GM19025 (cell line): ENCODE results near the gene BST1.
A peak's percentile ranks its signal among the peaks of the same experiment; 100 is the strongest.
"Not testable (repeated sequence)": the region's sequence is repeated elsewhere in the genome, so short reads cannot be mapped to it uniquely, and the experiment has no call there.

Source experiments
- ATAC-seq: cut with Tn5 transposase; IDR thresholded peaks from one replicate; pipeline ENCODE4 v1.9.1; 2021; ENCODE audit warnings: mild to moderate bottlenecking, low read depth, moderate library complexity; ENCODE audit not compliant: unreplicated experiment

BST1 gene

DNA sequence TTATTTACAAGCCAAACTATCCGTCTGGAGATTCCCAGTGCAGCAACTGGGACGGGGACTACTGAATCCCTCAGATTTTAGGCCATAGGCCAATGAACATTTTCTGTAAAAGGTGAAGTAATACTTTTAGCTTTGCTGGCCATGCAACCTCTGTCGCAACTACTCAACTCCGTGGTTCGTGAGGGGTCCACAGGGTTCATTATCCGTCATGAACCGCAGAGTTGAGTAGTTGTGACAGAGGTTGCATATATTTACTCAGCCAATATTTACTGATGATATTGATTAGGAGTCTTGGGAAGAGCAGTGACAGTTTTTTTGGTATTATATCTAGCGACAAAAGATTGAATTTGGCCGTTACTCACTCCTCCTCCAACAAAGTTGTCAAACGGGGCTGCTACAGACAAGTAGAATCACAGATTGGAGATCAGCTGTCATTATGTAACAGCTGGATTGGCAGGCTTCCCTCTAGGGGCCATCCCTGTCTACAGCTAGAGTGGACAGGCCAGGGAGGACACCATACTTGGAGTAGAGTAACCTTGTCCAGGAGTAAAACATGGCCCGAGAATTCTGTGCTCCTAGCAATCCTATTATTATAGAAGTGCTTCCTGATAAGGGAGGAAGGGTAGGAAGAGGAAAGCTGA lies 38.0 kb downstream of the BST1 start:
- no peak for ATAC-seq

DNA sequence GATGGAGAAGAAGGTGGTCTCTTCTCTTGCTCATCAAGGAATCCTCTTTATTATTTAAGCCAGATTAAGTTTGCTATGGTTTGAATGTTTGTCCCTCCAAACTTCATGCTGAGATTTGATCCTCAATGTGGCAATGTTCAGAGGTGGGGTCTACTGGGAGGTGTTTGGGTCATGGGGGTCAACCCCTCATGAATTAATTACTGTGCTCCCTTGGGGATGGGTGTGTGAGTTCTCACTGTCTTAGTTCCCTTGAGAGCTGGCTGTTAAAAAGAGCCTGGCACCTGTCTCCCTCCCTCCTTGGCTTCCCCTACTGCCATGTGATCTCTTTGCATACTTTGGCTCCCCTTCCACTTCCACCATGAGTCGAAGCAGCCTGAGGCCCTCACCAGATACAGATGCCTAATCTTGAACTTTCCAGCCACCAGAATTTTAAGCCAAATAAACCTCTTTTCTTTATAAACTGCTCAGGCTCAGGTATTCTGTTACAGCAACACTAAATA lies 39.3 kb downstream of the BST1 start:
- ATAC-seq = no peak

DNA sequence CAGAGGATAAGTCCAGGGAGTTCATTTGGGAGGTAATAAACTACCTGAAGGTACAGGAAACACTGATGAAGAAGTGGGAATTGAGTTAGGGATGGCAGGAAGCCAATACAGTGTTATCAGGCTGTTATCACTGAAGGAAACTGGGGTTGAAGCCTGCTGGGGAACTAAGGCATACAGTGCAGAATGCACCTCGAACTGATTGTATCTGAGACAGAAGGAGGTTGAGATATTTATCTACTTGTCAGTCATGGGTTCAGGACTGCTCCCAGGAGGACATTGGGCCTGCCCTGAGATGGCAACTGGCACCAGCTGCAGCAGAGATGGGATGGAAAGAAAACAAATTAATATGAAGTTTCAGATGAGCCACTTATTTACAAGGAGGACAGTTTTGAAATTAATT lies 39.8 kb downstream of the BST1 start:
- no peak for ATAC-seq

DNA sequence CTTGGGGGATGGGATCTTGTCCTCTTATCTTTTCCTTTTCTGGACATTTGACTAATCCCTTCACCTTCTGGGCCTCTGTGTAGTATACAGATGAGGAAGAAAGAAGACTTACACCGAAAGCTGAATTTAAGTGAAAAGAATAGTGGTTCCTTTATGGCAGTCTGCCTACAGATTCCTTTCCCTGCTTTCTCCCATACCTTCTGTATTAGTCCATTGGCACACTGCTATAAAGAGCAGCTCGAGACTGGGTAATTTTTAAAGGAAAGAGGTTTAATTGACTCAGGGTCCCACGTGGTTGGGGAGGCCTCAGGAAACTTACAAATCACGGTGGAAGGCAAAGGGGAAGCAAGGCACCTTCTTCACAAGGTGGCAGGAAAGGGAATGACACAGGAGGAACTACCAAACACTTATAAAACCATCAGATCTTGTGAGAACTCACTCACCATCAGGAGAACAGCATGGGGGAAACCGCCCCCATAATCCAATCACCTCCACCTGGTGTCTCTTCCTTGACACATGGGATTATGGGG lies 41.2 kb downstream of the BST1 start:
- no peak for ATAC-seq

DNA sequence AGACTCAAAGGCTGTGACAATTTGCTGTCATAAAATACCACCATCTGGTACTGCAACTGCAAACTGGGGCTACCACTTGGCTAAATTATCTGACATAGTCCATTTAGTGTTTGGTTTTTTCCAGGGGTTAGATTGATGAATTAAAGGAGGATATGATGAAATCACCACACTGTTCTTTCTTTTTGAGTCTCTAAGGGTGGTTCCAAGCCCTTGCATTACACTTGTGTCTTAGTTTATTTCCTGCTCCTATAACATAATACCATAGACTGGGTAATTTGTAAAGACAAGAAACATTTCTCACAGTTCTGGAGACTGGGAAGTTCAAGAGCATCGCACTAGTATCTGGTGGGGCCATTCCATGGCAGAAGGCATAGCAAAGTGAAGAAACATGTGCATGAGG lies 43.2 kb downstream of the BST1 start:
- ATAC-seq = no peak

DNA sequence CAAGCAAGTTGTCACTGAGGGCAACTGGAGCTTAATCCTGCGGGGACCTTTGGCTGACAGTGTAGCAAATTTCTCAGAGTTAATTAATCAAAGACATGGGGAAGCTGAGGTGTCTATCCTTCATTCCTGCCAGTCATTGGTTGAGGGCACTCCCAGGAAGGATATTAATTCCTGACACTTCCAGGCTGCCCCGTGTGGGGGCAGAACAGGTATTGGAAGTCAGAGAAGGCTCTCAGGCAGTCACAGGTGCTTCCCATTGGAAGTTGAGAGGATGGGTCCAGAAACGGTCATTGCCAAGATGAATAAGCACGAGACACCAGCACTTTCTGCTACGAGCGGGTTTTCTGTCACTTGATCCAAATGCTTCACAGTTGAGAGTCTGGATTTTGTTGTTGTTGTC lies 46.1 kb downstream of the BST1 start:
- no peak for ATAC-seq

DNA sequence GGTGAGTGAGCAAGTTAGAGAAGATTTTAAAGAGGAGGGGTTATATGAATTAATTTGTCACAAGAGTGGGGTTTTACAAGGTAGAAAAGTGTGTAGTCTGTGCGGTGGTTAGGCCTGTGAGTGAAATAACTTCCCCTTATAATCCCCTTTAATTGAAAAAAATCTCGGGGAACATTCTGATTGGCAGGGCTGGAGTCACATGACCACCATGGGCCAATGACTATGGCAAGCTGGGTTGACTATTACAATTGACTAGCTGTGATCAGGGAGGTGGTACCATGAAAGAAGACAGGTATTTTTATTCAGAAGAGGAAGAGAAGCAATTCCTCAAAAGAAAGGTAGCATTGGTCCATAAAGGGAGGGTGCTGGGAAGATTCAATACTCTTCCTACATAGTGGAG lies 48.3 kb downstream of the BST1 start:
- no peak for ATAC-seq

DNA sequence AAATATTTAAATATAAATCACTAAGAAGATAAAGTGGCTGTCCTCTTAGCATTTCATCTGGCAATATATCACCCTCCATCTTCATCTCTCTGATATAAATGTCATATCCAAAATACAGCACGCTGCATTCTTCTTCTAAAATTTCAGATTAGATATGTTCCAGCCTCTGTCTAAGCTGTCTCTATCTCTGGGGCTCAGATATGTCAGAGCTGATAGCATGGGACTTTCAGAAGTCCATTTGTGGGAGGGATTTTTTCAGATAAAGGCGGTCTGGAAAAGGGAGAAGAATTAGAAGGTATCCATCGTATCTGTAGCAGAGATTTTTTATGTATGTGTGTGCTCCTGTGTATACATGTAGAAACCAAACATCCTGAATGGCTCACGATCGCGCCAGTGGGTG lies 50.2 kb downstream of the BST1 start:
- ATAC-seq = no peak

DNA sequence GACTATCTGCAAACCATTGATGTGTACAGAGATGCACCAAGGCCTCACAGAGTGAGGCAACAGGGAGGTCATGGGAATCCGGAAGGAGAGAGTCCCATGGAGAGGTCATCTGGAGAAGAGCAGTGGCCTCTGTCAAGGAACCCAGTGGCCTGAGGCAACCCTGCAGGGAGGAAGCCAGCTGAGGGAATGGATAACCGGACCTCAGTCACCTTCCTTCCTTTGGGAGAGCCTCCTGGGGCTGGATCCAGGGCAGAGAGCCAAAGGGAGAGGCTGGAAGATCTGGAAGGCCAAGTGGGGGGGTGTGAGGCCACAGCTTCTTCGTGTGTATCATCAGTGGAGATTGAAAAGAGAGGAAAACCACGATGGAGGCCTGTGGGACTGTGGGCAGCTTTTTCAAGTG lies 50.9 kb downstream of the BST1 start:
- no peak for ATAC-seq

DNA sequence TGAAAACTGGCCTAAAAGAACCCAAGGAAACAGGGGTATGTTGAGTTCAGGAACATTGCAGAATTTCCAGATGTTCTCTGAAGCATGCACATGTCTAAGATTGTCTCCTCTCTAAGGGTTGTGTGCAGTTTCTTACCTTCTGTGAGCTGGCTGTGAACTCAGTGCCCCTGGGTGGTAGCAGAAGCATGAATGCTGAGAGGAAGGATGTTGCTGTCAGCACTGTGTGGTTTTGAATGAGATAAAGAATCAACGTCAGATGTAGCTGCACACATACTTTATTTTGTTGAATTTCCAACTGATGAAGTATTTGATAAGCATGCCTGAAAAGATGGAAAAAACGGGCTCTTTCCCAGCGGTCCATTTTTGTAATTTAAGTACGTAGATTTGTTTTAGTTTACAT lies 51.5 kb downstream of the BST1 start:
- ATAC-seq = no peak

DNA sequence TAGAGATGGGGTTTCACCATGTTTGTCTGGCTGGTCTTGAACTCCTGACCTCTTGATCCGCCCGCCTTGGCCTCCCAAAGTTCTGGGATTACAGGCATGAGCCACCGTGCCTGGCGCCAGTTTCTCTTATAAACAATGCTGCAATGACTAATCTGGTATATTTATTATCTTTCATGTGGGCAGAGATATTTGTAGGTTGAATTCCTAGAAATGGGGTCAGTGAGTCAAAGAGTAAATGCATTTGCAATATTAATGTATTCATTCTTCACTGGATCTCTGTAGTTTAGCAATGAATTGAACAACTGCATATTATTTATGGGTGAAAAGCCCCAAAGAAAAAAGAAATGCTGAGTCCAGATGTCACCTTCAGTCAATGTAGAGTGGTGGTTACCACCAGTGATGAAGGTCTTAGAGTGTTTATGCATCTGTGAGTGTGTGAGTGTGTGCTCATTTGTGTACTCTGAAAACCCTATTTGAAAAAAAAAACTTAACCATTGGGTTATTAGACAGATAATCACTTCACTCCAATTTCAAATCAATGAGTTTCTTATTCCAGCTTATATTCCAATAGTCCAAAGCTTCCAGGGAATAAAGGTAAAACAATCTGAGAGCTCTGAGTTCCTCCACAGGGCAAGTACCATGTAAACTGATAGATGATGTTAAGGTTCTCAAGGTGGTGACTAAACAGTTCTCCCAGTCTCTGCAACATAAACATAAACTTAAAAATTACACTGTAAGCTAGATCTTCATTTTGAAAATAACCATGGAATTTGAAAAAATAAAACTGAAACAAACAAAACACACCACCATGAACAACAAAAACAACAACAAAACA lies 52.7 kb downstream of the BST1 start:
- ATAC-seq = peak; percentile 22

DNA sequence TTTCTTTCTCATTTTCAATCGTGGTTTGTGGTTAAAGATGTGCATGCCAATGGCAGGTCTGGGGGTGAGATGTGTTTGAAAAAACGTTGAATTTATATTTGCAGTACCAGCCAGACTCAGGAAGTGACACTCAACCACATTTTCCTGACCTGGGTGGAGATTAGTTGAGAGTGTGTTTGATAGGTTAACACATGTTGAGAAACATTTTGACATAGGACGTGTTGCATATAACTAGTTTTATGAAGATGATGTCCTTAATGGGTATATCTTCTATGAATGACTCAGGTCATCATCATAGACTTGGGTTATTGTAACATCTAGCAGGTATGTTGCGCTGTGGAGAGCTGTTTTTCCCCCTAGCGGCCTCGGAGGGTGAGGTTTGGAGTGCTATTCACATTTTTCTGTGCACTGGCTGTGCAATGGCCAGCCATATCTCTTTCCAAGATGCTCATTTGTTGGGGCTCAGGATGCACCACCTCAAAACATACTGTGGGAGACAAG lies 53.5 kb downstream of the BST1 start:
- ATAC-seq = peak; percentile 78

DNA sequence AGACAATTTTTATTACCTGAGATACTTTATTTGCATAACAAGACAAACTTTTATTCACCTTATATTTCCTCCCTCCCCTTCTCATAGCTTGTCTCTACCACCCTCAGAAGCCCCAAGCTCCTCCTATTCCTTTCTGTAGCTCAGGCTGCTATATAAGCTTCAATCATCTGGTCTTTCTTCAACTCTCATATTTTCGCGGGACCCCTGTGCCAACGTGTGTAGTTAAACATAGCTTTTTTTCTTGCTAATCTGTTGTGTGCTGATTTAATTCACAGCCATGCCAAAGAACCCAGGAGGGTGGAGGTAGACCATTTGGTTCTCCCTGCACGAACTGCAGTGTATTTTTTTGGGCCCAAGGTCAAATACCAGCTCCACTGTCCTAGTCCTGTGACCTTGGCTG lies 54.2 kb downstream of the BST1 start:
- no peak for ATAC-seq

DNA sequence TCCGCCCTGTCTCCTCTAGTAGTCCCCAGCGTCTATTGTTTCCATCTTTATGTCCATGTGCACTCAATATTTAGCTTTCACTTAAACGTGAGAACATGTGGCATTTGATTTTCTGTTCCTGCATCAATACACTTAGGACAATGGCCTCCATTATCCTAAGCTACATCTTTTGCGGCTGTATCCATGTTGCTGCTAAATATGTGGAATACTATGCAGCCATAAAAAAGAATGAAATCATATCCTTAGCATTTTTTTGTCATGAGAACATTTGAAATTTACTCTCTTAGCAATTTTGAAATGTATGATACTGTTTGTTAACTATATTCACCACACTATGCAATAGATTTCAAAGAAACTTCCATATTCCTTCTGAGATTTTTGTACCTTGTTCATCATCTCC lies 55.4 kb downstream of the BST1 start:
- ATAC-seq = no peak

DNA sequence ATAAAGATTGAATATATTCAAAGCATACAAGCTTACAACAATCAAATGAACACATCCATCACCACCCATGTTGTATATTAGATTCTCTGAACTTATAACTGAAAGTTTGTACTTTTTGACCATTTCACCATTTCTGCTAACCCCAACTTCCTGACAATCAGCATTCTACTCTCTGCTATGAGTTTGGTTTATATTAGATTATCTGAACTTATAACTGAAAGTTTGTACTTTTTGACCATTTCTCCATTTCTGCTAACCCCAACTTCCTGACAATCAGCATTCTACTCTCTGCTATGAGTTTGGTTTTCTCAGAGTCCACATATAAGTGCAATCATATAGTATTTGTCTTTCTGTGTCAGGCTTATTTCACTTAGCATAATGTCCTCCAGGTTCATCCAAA lies 59.6 kb downstream of the BST1 start:
- not testable (repeated sequence) for ATAC-seq

DNA sequence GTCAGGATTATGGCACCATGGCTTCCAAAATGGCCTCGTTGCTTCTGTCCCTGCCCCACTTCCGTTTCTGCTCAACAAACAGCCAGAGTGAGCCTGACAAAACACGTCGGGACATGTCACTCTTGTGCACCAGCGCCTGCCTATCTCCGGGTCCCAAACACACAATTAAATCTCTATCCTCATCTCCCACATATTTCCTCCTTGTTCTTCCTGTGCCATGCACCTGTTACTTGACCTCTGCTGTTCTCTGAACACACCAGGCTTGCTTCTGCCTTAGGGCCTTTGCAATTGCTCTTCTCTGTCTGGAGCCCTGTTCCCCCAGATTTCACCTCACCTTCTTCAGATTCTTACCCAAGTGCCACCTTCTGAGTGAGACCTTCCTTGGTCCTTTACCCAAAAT lies 62.5 kb downstream of the BST1 start:
- no peak for ATAC-seq

DNA sequence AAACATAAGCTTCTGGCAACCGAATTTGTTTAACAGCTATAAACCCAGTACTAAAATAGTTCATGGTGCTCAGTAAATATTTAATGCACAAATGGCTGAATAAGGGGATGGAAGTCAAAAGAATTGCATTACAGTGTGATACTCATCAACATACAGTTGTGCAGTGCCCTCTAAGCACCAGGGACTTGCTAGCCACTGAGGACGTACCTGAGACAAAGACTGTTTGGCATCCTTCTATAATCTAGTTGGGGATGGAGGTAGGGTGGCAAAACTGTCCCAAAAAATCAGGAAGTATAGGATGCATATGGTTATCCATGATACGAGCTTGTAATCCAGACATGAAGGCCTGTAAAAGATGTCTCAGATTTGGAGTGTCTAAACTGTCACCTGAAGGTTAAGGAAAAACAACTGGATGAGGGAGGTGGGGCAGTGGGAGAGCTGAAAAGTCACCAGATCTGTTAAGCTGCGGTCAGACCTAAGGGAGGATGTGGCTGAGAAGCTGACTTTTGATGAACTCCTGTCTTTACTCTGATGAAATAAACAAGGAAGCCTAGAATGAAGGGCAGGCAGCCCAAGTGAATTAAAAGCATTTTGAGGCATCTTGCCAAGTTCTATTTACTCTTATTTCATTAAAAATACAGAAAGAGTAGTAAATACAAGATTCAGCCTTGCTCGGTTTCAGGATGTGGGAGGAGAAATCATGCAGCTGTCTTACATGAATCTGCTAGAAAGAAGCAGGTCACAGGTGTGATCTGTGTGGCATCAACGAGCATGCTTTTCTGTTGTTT lies 63.2 kb downstream of the BST1 start:
- ATAC-seq = peak; percentile 74

DNA sequence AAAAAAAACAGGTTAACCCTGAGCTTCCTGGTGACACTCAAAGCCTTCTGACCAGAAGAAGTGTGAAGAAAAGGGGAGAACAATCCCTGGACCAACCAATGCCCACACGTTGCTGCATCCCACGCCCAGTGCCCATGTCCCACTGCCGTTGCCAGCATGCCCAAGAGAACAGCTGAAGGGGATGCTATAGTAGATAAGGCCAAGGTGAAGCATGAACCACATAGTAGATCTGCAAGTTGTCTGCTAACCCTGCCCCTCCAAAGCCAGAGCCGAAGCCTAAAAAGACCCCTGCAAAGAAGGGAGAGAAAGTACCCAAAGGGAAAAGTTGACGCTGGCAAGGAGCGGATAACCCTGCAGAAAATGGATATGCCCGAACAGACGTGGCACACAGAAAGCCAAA lies 64.0 kb downstream of the BST1 start:
- no peak for ATAC-seq

DNA sequence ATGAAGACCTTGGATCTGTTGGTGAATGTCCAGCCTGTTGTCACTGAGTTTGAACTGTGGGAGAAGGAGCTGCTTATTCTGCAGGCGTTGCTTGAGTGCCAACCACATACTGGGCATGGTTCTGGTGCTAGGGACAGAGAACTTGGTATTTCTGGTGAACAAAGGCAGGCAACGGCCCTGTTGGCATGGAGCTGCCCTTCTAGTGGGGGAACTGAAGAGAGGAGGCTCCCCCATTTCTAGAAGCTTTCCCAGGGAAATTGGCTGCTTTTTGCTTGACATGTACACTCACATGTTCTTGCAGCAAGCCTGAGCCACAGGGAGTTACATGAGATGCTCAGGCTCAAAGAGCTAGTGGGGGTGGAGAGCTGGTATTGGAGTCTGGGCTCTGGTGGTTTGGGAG lies 66.3 kb downstream of the BST1 start:
- ATAC-seq = no peak

DNA sequence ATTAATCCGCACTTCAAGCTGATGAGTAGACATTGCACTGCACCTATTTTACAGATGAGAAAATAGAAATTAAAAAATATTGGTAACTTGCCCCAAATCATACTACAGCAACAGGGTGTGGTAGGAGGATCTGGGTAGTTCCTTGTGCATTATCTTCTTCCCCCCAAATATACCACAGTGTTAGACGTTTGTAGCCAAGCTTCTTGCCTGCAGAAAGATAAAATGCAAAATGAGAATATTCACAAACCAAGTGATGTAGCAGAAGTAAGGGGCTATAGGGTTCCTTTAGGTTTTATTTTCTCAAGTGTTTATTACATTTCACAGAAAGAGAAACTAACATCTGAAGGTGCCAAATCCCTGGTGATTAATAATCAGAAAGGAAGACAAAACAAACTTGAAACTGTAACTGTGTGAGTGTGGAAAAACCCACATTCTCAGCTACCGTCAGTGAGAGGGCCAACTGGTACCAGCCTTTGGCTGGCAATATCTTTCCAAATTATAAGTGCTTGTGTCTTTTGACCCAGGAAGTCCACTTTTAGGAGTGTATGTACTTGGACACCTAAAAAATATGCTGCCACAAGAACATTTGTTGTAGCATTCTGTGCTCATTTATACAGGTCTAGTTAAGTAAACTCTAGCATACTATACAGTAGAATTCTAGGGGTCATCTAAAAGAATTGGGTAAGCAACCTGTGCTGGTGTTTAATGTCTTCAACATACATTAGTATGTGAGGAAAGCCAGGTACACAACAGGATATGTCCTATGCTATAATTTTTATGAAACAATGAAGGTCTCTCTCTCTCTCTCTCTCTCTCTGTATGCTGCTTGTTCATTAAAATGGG lies 68.6 kb downstream of the BST1 start:
- ATAC-seq = peak; percentile 83
